ENCODE results near the gene ZNF385A.

DNA sequence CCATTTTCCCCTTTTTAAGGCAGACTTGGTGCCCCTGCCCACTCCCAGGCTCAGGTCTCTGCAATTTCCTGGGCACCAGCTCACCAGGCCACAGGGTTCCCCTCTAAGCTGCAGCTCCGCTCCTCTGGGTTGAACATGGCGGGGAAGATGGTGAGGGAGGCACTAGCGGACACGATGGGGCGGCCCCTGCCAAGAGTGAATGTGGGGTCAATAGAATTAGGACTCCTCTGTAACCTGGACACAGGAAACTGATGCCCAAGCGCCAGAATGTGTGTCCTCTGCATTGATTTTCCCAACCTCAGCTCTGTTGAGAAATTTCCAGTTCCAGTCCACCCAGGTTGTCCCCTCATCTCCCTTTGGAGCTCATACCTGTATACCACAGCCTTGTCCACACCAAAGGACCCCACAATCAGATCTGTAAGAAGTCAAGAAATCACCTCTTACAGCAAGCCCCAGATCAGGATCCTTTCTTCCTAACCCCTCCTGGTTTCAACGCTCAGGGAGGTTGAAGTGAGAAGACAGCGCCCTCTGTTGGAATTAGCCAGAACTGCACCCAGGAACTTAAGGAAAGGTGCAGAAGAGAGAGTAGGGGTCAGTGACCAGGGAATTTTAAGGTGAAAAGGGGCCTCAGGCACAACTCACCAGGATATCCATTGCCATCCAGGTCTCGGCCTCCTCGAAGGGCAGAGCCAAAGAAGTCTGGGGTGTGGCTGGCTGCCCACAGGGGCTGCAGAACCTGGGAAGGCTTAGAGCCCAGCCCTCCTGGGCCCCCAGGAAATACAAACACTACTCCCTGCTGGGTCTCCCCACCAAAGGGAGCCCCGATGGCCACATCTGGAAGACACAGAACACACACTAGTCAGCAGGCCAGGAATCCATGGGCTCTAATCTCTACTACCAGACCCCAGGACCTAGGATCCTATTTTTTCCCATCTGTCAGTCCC is 19.8 kb upstream of the ZNF385A start:
- TF ChIP-seq PPARA (CRISPR knock-in tag; IDR thresholded peaks at IDR 0.05; ENCODE audit: borderline replicate concordance) (no peak), TCF4 (CRISPR knock-in tag; IDR thresholded peaks at IDR 0.05; ENCODE audit: borderline replicate concordance) (no peak), ZFP3 (CRISPR knock-in tag; IDR thresholded peaks at IDR 0.05) (no peak), ZFP30 (CRISPR knock-in tag; IDR thresholded peaks at IDR 0.05) (no peak), ZNF70 (CRISPR knock-in tag; IDR thresholded peaks at IDR 0.05) (no peak)
- TF ChIP-seq, protein P1, sequence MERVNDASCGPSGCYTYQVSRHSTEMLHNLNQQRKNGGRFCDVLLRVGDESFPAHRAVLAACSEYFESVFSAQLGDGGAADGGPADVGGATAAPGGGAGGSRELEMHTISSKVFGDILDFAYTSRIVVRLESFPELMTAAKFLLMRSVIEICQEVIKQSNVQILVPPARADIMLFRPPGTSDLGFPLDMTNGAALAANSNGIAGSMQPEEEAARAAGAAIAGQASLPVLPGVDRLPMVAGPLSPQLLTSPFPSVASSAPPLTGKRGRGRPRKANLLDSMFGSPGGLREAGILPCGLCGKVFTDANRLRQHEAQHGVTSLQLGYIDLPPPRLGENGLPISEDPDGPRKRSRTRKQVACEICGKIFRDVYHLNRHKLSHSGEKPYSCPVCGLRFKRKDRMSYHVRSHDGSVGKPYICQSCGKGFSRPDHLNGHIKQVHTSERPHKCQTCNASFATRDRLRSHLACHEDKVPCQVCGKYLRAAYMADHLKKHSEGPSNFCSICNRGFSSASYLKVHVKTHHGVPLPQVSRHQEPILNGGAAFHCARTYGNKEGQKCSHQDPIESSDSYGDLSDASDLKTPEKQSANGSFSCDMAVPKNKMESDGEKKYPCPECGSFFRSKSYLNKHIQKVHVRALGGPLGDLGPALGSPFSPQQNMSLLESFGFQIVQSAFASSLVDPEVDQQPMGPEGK (CRISPR knock-in tag; IDR thresholded peaks at IDR 0.05; ENCODE audit: borderline replicate concordance) = no peak
- TF ChIP-seq, protein P2, sequence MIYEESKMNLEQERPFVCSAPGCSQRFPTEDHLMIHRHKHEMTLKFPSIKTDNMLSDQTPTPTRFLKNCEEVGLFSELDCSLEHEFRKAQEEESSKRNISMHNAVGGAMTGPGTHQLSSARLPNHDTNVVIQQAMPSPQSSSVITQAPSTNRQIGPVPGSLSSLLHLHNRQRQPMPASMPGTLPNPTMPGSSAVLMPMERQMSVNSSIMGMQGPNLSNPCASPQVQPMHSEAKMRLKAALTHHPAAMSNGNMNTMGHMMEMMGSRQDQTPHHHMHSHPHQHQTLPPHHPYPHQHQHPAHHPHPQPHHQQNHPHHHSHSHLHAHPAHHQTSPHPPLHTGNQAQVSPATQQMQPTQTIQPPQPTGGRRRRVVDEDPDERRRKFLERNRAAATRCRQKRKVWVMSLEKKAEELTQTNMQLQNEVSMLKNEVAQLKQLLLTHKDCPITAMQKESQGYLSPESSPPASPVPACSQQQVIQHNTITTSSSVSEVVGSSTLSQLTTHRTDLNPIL (CRISPR knock-in tag; IDR thresholded peaks at IDR 0.05; ENCODE audit: low read depth) = no peak
- TF ChIP-seq, protein P3, sequence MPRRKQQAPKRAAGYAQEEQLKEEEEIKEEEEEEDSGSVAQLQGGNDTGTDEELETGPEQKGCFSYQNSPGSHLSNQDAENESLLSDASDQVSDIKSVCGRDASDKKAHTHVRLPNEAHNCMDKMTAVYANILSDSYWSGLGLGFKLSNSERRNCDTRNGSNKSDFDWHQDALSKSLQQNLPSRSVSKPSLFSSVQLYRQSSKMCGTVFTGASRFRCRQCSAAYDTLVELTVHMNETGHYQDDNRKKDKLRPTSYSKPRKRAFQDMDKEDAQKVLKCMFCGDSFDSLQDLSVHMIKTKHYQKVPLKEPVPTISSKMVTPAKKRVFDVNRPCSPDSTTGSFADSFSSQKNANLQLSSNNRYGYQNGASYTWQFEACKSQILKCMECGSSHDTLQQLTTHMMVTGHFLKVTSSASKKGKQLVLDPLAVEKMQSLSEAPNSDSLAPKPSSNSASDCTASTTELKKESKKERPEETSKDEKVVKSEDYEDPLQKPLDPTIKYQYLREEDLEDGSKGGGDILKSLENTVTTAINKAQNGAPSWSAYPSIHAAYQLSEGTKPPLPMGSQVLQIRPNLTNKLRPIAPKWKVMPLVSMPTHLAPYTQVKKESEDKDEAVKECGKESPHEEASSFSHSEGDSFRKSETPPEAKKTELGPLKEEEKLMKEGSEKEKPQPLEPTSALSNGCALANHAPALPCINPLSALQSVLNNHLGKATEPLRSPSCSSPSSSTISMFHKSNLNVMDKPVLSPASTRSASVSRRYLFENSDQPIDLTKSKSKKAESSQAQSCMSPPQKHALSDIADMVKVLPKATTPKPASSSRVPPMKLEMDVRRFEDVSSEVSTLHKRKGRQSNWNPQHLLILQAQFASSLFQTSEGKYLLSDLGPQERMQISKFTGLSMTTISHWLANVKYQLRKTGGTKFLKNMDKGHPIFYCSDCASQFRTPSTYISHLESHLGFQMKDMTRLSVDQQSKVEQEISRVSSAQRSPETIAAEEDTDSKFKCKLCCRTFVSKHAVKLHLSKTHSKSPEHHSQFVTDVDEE (CRISPR knock-in tag; IDR thresholded peaks at IDR 0.05) = no peak

Data from SK-N-SH treated with all-trans-retinoic acid at 6 μM for 48 hours (cell line).